ENCODE results near the gene AKAP6.

Gene AKAP6

GRCh38 chr14:32404784-32405573 lies 75.9 kb downstream of the AKAP6 start:
- TF ChIP-seq CTCF (conservative IDR thresholded peaks at IDR 0.05; ENCODE audit: low read length): no peak
- no peak for DNase-seq (ENCODE audit: low read depth)
- H3K4me3 ChIP-seq (ENCODE audit: low read length): no peak overlapping the region

DNA sequence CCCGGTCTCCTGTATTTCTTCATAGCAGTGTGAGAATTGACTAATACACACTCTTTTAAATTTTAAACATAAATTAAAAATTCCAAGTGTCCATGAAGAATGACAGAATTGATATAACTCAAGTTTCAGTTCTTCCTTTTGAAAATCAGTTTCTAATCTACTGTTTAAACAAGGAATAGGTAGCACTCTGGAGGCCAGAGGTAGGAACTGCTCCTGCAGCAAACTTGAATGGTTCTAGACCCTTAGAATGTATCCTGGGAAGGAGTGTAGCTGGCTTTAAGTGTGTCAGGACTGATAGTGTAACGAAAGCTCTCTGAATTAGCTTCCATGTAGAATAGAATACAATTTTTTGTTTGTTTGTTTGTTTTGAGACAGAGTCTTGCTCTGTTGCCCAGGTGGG lies 76.8 kb downstream of the AKAP6 start:
- no peak for TF ChIP-seq CTCF (conservative IDR thresholded peaks at IDR 0.05; ENCODE audit: low read length)
- H3K4me3 ChIP-seq (ENCODE audit: low read length): no peak overlapping the region
- DNase-seq (ENCODE audit: low read depth): no peak

DNA sequence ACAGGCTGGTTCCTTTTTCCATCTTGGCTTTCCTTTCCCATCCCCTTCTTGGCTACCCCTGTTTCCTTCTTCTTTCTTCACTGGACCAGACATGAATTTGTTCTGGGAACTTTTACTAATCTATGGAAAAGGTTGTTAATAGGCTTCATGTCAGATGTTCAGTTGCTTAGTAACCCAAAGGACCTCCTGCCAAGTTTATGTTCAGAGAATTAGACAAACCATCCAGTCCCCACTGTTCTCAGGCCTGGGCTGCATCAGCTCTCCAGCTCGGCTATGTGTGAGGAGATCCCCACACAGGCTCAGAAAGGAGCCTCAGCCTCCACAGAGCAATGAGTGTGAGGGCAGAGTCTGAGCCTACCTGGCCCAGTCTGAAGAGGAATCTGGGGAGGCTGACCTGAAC lies 78.0 kb downstream of the AKAP6 start:
- no peak for TF ChIP-seq CTCF (conservative IDR thresholded peaks at IDR 0.05; ENCODE audit: low read length)
- no peak overlapping the region for H3K4me3 ChIP-seq (ENCODE audit: low read length)
- DNase-seq (ENCODE audit: low read depth): no peak

DNA sequence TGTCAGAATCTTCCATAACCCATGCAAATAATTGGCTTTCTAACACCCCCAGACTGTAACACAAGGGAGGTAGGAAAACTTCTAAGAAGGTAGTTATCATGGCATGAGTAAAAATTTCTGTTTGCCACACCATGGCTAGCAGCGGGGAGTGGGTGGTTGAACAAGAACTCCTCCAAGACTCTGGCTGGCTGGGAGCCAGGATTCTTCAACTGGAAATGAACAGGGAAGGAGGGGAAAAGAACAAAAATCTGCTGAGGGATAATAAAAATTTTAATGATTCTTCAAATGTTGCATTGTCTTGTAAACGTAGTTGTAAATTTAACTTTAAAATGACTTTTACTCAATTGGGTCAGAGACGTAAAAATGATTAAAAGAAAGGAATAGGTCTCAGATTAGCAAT lies 78.9 kb downstream of the AKAP6 start:
- no peak overlapping the region for H3K4me3 ChIP-seq (ENCODE audit: low read length)
- DNase-seq (ENCODE audit: low read depth): no peak
- TF ChIP-seq CTCF (conservative IDR thresholded peaks at IDR 0.05; ENCODE audit: low read length): no peak

DNA sequence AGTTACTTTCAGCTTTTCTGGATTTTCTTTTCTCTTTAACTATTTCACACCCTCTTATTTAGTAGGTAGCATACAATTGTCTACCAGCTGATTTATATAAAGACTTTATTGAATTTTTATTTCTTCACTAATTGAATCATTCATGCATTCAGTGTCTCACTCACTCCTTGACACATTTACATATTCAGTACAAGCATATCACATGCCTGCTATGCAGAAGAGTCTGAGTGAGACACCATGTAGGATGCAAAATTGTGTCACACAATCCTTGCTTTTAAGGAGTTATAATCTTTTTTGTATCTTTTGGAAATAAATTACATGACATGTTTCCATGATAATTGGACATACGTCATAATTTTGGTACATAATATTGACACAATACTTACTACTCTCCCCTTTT lies 83.0 kb downstream of the AKAP6 start:
- no peak overlapping the region for H3K4me3 ChIP-seq (ENCODE audit: low read length)
- TF ChIP-seq CTCF (conservative IDR thresholded peaks at IDR 0.05; ENCODE audit: low read length): no peak
- no peak for DNase-seq (ENCODE audit: low read depth)

- TF ChIP-seq CTCF (conservative IDR thresholded peaks at IDR 0.05; ENCODE audit: low read length): no peak
- no peak for DNase-seq (ENCODE audit: low read depth)
- H3K4me3 ChIP-seq (ENCODE audit: low read length): no peak overlapping the region
Observed at GRCh38 chr14:32412532-32412931, 83.4 kb downstream of the AKAP6 start.

DNA sequence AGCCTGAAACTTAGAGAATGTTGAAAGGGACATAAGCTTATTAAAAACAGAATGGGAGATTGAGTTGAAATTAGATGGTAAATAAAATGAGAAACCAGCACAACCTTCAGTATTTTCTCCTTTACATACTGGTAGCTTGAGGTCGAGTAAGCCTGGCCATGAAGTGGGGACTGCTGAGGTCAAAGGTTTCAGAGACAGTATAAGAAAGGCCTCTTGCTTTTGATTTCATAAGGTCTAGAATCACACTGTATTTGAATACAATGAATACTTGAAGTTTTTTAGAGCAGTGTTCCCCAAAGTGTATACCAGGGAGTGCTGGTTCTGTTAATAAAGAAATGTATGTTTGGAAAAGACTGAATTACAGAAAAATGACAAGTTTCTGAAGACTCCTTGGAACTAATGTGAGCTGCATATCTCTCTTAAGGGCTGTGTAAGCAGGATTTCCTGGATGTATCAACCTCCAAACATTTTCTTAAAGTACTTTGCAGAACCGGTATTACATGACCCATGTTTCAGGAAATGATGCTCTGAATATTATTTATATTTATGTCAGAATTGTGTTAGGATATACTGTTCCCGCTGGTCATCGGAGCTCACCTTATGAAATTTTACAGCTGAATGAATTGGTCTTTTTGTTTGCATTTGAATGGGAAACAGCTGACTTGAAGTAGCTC lies 85.0 kb downstream of the AKAP6 start:
- DNase-seq (ENCODE audit: low read depth): no peak
- H3K4me3 ChIP-seq (ENCODE audit: low read length): no peak overlapping the region
- TF ChIP-seq CTCF (conservative IDR thresholded peaks at IDR 0.05; ENCODE audit: low read length): no peak
